ENCODE measurements around the gene TNIP2.

DNA sequence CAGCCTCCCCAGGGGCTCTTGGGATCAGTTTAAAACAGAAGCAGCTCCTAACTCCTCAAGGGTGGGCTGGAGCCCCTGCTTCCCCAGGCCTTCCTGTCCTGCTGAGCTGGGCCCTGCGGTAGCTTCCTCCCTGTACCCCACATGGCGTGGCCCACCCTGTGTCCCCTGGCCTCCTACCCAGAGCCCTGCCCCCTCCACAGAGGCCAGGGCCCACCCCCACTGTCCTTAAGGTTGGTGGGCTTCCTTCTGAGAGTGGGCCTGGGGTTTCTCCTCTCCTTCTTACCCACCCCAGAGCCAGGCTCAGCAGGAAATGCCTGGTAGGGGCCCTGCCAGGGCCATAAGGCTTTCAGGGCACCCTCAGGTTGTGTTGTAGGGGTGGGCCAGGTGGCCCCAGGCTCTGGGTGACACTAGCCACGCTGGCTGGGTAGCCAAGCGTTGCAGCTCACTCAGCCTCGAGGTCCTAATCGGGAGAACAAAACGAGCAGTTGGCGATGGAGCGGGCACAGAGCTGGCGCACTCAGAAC is 48.4 kb upstream of the TNIP2 start:
- TF ChIP-seq, protein P1, sequence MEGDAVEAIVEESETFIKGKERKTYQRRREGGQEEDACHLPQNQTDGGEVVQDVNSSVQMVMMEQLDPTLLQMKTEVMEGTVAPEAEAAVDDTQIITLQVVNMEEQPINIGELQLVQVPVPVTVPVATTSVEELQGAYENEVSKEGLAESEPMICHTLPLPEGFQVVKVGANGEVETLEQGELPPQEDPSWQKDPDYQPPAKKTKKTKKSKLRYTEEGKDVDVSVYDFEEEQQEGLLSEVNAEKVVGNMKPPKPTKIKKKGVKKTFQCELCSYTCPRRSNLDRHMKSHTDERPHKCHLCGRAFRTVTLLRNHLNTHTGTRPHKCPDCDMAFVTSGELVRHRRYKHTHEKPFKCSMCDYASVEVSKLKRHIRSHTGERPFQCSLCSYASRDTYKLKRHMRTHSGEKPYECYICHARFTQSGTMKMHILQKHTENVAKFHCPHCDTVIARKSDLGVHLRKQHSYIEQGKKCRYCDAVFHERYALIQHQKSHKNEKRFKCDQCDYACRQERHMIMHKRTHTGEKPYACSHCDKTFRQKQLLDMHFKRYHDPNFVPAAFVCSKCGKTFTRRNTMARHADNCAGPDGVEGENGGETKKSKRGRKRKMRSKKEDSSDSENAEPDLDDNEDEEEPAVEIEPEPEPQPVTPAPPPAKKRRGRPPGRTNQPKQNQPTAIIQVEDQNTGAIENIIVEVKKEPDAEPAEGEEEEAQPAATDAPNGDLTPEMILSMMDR (IDR thresholded peaks at IDR 0.05; ENCODE audit: control extremely low read depth in 1 of 3, insufficient read depth in 1 of 3, low read depth in 1 of 3, low read length in 3 of 3), result no peak
- TF ChIP-seq POLR2AphosphoS5 (IDR thresholded peaks at IDR 0.05; ENCODE audit: low read depth, low read length), result no peak
- TF ChIP-seq KDM1A (IDR thresholded peaks at IDR 0.05; ENCODE audit: borderline replicate concordance, low read length), result no peak
- TF ChIP-seq YY1 (IDR thresholded peaks at IDR 0.05; ENCODE audit: low read depth, low read length), result no peak
- no peak for TF ChIP-seq RNF2 (IDR thresholded peaks at IDR 0.05; ENCODE audit: borderline replicate concordance, low read depth, low read length, missing control alignments, poor library complexity, severe bottlenecking)
- no peak for TF ChIP-seq EZH2 (IDR thresholded peaks at IDR 0.05; ENCODE audit: low read depth, low read length, severe bottlenecking)
- no peak for TF ChIP-seq POLR2A (IDR thresholded peaks at IDR 0.05; ENCODE audit: control extremely low read depth in 1 of 2, low read depth in 2 of 2, low read length in 2 of 2)
- TF ChIP-seq RXRA (IDR thresholded peaks at IDR 0.05; ENCODE audit: insufficient read depth, low read depth, low read length), result no peak
